GM12878 (cell line): ENCODE data around the gene RSPRY1. TPM values are rescaled to one million over a fixed set of nuclear protein-coding genes. Genes with fewer than 3 reads are reported as not detected.
A peak's percentile ranks its signal among the peaks of the same experiment; 100 is the strongest.

Source experiments
- ATAC-seq: fragments of 200-7000 bp; cut with Tn5 transposase; 3 replicates; pipeline ENCODE4 v1.9.1; 2020; ENCODE audit warnings: mild to moderate bottlenecking, moderate library complexity
- BruUV-seq: library from RNA; stranded (reverse); fragments of 400-500 nt; replicated peaks from 2 replicates; lab custom pipeline; 2021; lab: Mats Ljungman, UMichigan
- CTCF ChIA-PET: fragments of 300-600 bp; sonication (Branson Sonifier 250); formaldehyde crosslinking; extraction: SDS; loops from one replicate; lab custom pipeline; 2021; ENCODE audit warnings: inconsistent platforms; lab: Yijun Ruan, JAX
- POLR2A ChIA-PET: fragments of 350-600 bp; formaldehyde crosslinking; extraction: SDS; loops from one replicate; lab custom pipeline; 2021; ENCODE audit warnings: inconsistent platforms; lab: Charles Lee
- RAD21 ChIA-PET: fragments of 300-600 bp; sonication (Branson Sonifier 250); formaldehyde crosslinking; loops from one replicate; lab custom pipeline; 2023; ENCODE audit warnings: antibody characterized with exemption; ENCODE audit not compliant: unreplicated experiment; lab: Charles Lee
- SMC1A ChIA-PET: fragments of 300-600 bp; sonication (Branson Sonifier 250); formaldehyde crosslinking; loops from one replicate; lab custom pipeline; 2023; ENCODE audit not compliant: unreplicated experiment, uncharacterized antibody; lab: Charles Lee
- DNase-seq: peaks from one replicate; pipeline ENCODE4 v3.0.0-alpha.2; 2011; ENCODE audit warnings: low read depth, low spot score
- FAIRE-seq: peaks from 3 replicates; lab custom pipeline; 2011; peaks lifted over from hg19 to GRCh38; lab: Jason Lieb, UNC
- H2AFZ ChIP-seq: 2 replicates; pipeline ENCODE4 v1.6.0; 2011; ENCODE audit warnings: low read depth, low read length, control low read depth; ENCODE audit not compliant: control insufficient read depth
- H3K27ac ChIP-seq: 2 replicates; pipeline ENCODE4 v1.5.1; 2011; ENCODE audit warnings: control low read depth; ENCODE audit not compliant: control insufficient read depth, insufficient read depth
- H3K27me3 ChIP-seq, 2 experiments: replicated peaks in 1 of 2; 2 replicates each; pipeline versions ENCODE4 v1.6.0 to v1.6.1; 2011; ENCODE audit warnings: low read length in 1 of 2; ENCODE audit not compliant: control insufficient read depth in 2 of 2, insufficient read depth in 2 of 2
- H3K36me3 ChIP-seq, 2 experiments: 2 replicates each; pipeline ENCODE4 v1.5.1; 2011; ENCODE audit warnings: low read length in 1 of 2; ENCODE audit not compliant: control insufficient read depth in 2 of 2, insufficient read depth in 2 of 2
- H3K4me1 ChIP-seq: 2 replicates; pipeline ENCODE4 v1.6.1; 2011; ENCODE audit warnings: mild to moderate bottlenecking, low read length, moderate library complexity, mixed read lengths; ENCODE audit not compliant: control insufficient read depth, insufficient read depth
- H3K4me2 ChIP-seq: 2 replicates; pipeline ENCODE4 v1.6.0; 2011; ENCODE audit warnings: control low read depth; ENCODE audit not compliant: control insufficient read depth, insufficient read depth
- H3K4me3 ChIP-seq: fragments of 200-600 bp; sonication (generic); 2 replicates; pipeline ENCODE4 v1.5.1; 2016
- H3K79me2 ChIP-seq: 2 replicates; pipeline ENCODE4 v1.6.0; 2011; ENCODE audit warnings: low read length; ENCODE audit not compliant: control insufficient read depth, insufficient read depth
- H3K9ac ChIP-seq: 2 replicates; pipeline ENCODE4 v1.8.0; 2011; ENCODE audit warnings: low read length, control low read depth, mixed read lengths; ENCODE audit not compliant: control insufficient read depth, insufficient read depth
- H3K9me3 ChIP-seq: replicated peaks from 3 replicates; pipeline ENCODE4 v1.5.1; 2011; ENCODE audit warnings: mild to moderate bottlenecking, low read length; ENCODE audit not compliant: control insufficient read depth, insufficient read depth
- H4K20me1 ChIP-seq: 2 replicates; pipeline ENCODE4 v1.6.0; 2011; ENCODE audit not compliant: control insufficient read depth, insufficient read depth
- NKRF ChIP-seq: fragments of 450-650 bp; conservative IDR thresholded peaks from 2 replicates; pipeline ENCODE4 v1.6.1; 2017; ENCODE audit warnings: mild to moderate bottlenecking, moderate library complexity
- NR2F1 ChIP-seq: fragments of 450-650 bp; conservative IDR thresholded peaks from 2 replicates; pipeline ENCODE4 v1.6.1; 2017; ENCODE audit warnings: mild to moderate bottlenecking
- ZBTB40 ChIP-seq: fragments of 450-650 bp; IDR thresholded peaks from 2 replicates; pipeline ENCODE4 v1.6.1; 2016; ENCODE audit warnings: mild to moderate bottlenecking, moderate library complexity, borderline replicate concordance
- WGBS: methylation state at CpG from one replicate; pipeline ENCODE4 v1.1.6; 2016; ENCODE audit warnings: low lambda C conversion rate; ENCODE audit not compliant: insufficient replicate concordance, insufficient coverage; ENCODE audit errors: missing lambda C conversion rate; 5-methylcytosine and 5-hydroxymethylcytosine counted together
- in situ Hi-C: fragments of 300-500 bp; cut with MboI; formaldehyde crosslinking; loops from 9 replicates; pipeline ENCODE4 v1.14.3; 2018; ENCODE audit warnings: mixed read lengths
- intact Hi-C: fragments of 100-400 bp; cut with micrococcal nuclease; formaldehyde crosslinking; loops from one replicate; pipeline ENCODE4 v1.14.2; 2022; ENCODE audit not compliant: unreplicated experiment
- polyA plus RNA-seq, 11 experiments: library from polyadenylated mRNA; depleted of rRNA in 4 of 11; unstranded in 6 of 11; stranded (reverse) in 5 of 11; fragments of >200 nt; fragmentation: Nextera tagmentation in 4 of 11; fragmentation: Illumina TruSeq in 1 of 11; extraction: Ambion mirVana in 4 of 11; extraction: Trizol in 1 of 11; gene quantifications; 1 replicate in 1 of 11; 2 replicates in 10 of 11; pipeline versions ENCODE4 v1.2.1 to v1.2.3, GENCODE V29; 2011 to 2016; ENCODE audit warnings: inconsistent platforms in 2 of 11, missing spikeins in 2 of 11, low read depth in 1 of 11
- total RNA-seq, 4 experiments: library from RNA; depleted of rRNA in 3 of 4; stranded (reverse); fragments of >200 nt in 3 of 4; fragmentation: Illumina TruSeq in 1 of 4; extraction: Trizol in 1 of 4; gene quantifications; 2 replicates each; pipeline versions ENCODE4 v1.2.1 to v1.2.3, GENCODE V29; 2013 to 2021
- TF ChIP-seq, protein P1 (sequence below): fragments of 450-650 bp; IDR thresholded peaks from 2 replicates; pipeline ENCODE4 v1.6.1; 2018; ENCODE audit warnings: borderline replicate concordance, mild to moderate bottlenecking; ENCODE audit not compliant: partially characterized antibody
- TF ChIP-seq, protein P2 (sequence below): fragments of 450-650 bp; IDR thresholded peaks from 2 replicates; pipeline ENCODE4 v1.6.1; 2016; ENCODE audit warnings: mild to moderate bottlenecking

RSPRY1 gene
- total and polyA plus RNA-seq, 10 of the 15 experiments (the other 5 are each of a cell fraction or from before 2014, with no cell fraction given), result 18.5 to 57.0 (median 41.2) TPM

- RAD21 ChIA-PET, result interaction anchor here (3.6 kb wide), 1 partner anchor 110 kb away, joined by 20 read pairs; no protein-coding TSS in a partner anchor
- H2AFZ ChIP-seq, result no peak overlapping the region
- H3K79me2 ChIP-seq, result peaks cover 92% of the 10 kb centered on the region
- FAIRE-seq (no peak), DNase-seq (no peak), ATAC-seq (no peak)
- intact Hi-C loops, result loop anchor here (5.0 kb wide), 2 partner anchors 216 to 349 kb away; partner anchors contain the start of gene CCDC102A
- no peak overlapping the region for H3K27ac ChIP-seq
- POLR2A ChIA-PET, result interaction anchor here (0.7 kb wide), 1 partner anchor 57 kb away, joined by 3 read pairs; no protein-coding TSS in a partner anchor
- H3K27me3 ChIP-seq, result no peaks in the 10 kb centered on the region
- peak overlapping the region; percentile 26; the same call in 1 of the 2 replicates for H3K4me2 ChIP-seq
- in situ Hi-C loops, result no loop called here
- H3K36me3 ChIP-seq, result no peaks in the 10 kb centered on the region
- H4K20me1 ChIP-seq, result no peaks in the 10 kb centered on the region
- WGBS, result 97% methylated on average over 9 of the region's 9 CpGs
- no peaks in the 10 kb centered on the region for H3K9me3 ChIP-seq
- SMC1A ChIA-PET, result no interaction called here
- CTCF ChIA-PET, result no interaction called here
- H3K4me1 ChIP-seq, result peaks cover 12% of the 10 kb centered on the region
- H3K9ac ChIP-seq, result no peak overlapping the region
- TF ChIP-seq ZBTB40, result no peak
- no peak for TF ChIP-seq NKRF
- no peak for TF ChIP-seq NR2F1
- TF ChIP-seq, protein P1, sequence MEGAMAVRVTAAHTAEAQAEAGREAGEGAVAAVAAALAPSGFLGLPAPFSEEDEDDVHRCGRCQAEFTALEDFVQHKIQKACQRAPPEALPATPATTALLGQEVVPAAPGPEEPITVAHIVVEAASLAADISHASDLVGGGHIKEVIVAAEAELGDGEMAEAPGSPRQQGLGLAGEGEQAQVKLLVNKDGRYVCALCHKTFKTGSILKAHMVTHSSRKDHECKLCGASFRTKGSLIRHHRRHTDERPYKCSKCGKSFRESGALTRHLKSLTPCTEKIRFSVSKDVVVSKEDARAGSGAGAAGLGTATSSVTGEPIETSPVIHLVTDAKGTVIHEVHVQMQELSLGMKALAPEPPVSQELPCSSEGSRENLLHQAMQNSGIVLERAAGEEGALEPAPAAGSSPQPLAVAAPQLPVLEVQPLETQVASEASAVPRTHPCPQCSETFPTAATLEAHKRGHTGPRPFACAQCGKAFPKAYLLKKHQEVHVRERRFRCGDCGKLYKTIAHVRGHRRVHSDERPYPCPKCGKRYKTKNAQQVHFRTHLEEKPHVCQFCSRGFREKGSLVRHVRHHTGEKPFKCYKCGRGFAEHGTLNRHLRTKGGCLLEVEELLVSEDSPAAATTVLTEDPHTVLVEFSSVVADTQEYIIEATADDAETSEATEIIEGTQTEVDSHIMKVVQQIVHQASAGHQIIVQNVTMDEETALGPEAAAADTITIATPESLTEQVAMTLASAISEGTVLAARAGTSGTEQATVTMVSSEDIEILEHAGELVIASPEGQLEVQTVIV, result no peak
- TF ChIP-seq, protein P2, sequence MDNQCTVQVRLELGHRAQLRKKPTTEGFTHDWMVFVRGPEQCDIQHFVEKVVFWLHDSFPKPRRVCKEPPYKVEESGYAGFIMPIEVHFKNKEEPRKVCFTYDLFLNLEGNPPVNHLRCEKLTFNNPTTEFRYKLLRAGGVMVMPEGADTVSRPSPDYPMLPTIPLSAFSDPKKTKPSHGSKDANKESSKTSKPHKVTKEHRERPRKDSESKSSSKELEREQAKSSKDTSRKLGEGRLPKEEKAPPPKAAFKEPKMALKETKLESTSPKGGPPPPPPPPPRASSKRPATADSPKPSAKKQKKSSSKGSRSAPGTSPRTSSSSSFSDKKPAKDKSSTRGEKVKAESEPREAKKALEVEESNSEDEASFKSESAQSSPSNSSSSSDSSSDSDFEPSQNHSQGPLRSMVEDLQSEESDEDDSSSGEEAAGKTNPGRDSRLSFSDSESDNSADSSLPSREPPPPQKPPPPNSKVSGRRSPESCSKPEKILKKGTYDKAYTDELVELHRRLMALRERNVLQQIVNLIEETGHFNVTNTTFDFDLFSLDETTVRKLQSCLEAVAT, result 0 out of 2 replicates have a peak, but pooled peaks have one; percentile 31
- BruUV-seq, result no TSS peak
- peak overlapping the region; percentile 84 for H3K4me3 ChIP-seq
Observed at GRCh38 chr16:57188711-57189002, 2.5 kb downstream of the RSPRY1 start.
